Nucleus accumbens (tissue), 56 donors: Measurements from ENCODE around the gene HNRNPDL.
A peak's percentile ranks its signal among the peaks of the same experiment; 100 is the strongest.
"Not testable (repeated sequence)": the region's sequence is repeated elsewhere in the genome, so short reads cannot be mapped to it uniquely, and the experiment has no call there.

ENCODE experiments used
- DNase-seq, 56 donors: peaks; one replicate each; lab custom pipeline; 2025; lab: John Stamatoyannopoulos, UW

The HNRNPDL gene

DNA sequence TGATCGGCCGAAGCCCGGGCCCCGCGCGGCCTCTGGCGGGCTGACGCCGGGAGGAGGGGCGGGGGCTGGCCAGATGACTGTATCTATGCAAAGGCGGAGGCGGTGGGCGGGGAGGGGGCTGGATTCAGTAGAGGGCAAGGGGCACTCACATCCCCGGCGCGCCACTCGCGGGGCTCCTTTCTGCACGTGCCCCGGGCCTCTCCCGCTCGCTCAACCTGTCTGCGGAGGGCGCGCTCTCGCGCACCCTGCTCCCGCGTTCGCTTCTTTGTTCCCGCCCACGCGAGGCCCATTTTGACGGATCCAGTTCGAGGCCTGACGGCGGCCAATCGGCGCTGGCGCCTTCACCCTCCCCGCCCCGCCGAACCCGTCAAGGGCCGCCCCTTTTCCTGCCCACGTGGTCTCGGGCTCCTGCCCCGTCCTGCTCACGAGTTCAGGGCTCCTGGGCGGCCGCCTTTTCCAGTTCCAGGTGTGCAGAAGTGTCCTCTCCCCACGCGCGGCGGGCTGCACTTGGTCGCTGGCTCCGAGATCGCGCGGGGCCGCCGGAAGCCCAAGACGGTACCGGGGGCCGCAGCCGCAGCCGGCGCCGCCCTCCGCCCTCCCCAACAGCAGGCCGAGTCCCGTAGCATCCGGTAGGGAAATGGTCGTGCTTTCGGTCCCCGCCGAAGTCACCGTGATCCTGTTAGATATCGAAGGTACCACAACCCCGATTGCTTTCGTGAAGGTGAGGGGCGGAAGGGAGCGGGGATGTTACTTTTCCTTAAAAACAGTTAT lies at the start of gene HNRNPDL, which contains the start of gene ENOPH1:
Gene HNRNPDL, minus strand, starts transcription at position 270 of the 771 bp plus-strand sequence. CDS start 772 bp downstream, outside the sequence.
Gene ENOPH1, plus strand, starts transcription at position 398 of the 771 bp plus-strand sequence. Its CDS starts 240 bp downstream, at position 638.
- peak; percentile 77 to 99 (median 96) for DNase-seq

DNA sequence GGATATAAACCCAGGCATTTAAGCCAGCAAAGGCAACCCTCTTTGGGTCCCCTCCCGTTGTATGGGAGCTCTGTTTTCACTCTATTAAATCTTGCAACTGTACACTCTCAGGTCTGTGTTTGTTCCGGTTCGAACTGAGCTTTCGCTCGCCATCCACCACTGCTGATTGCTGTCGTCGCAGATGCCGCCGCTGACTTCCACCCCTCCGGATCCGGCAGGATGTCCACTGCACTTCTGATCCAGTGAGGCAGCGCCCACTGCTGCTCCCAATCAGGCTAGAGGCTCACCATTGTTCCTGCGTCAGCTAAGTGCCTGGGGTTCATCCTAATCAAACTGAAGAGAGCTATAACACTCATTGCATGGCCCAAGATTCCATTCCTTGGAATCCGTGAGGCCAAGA lies 49.3 kb upstream of the HNRNPDL start:
- no peak for DNase-seq

DNA sequence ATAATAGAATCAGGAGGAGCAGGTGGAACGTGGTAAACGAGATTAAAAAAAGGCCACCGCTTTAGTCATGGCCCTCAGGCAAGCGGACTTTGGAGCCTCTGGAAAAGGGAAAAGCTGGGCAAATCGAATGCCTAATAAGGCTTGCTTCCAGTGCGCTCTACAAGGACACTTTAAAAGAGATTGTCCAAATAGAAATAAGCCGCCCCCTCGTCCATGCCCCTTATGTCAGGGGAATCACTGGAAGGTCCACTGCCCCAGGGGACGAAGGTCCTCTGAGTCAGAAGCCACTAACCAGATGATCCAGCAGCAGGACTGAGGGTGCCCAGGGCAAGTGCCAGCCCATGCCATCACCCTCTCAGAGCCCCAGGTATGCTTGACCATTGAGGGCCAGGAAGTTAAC lies 47.2 kb upstream of the HNRNPDL start:
- not testable (repeated sequence) for DNase-seq

DNA sequence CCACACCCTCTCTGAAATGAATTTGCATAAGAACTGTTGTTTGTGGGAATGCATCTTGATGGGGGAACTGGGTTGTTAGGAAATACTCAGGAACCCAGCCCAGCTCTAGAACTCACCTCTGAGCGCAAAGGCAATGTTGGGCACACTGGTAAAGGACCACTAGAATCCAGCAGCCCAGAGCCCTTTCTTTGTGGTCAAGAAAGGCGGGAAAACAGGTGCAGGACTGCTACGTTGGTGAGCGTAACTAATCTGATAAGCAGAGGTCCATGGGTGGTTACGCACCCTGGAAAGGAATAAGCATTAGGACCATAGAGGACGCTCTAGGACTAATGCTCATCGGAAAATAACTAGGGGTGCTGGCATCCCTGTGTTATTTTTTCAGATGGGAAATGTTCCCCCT lies 45.7 kb upstream of the HNRNPDL start:
- not testable (repeated sequence) for DNase-seq

DNA sequence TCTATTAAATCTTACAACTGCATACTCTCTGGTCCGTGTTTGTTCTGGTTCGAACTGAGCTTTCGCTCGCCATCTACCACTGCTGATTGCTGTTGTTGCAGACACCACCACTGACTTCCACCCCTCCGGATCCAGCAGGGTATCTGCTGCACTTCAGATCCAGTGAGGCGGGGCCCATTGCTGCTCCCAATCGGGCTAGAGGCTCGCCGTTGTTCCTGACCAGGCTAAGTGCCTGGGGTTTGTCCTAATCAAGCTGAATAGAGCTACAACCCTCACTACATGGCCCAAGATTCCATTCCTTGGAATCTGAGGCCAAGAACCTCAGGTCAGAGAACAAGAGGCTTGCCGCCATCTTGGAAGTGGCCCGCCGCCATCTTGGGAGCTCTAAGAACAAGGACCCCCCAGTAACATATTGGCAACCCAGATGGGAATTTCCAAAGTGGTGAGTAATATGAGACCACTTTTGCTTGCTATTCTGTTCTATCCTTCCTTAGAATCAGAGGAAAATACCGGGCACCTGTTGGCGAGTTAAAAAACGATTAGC lies 43.4 kb upstream of the HNRNPDL start:
- DNase-seq: no peak

DNA sequence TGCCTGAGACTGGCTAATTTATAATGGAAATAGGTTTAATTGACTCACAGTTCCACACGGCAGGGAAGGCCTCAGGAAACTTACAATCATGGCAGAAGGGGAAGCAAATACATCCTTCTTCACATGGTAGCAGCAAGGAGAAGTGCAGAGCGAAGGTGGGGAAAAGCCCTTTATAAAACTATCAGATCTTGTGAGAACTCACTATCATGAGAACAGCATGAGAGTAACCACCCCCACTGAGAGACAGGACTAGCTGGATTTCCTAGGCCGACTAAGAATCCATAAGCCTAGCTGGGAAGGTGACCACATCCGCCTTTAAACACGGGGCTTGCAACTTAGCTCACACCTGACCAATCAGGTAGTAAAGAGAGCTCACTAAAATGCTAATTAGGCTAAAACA lies 42.8 kb upstream of the HNRNPDL start:
- DNase-seq: not testable (repeated sequence)

DNA sequence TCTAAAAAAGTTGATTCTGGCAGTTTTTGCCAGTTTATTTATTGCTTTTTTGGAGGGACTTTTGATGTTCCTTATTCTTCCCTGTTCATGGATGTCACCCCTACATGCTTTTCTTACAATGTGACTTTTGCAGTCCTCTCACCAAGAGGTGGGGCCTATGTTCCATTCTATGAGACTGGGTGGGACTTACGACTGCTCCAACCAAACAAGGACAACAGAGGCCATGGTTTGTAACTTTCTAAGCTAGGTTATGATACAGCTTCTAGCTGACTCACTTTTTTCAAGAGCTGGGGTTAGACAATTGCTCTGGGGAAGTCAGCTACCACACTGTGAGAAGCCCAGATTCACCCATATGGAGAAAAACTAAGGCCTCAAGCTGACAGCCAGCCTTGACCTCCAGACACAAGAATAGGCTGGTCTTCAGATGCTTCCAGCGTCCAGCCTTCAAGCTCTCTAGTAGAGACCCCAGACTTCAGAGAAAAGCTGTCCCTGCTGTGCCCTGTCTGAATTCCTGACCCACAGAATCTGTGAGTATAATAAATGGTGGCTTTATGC lies 39.6 kb upstream of the HNRNPDL start:
- DNase-seq: peak in 13 of 56 donors; percentile 2 to 30 (median 13)

DNA sequence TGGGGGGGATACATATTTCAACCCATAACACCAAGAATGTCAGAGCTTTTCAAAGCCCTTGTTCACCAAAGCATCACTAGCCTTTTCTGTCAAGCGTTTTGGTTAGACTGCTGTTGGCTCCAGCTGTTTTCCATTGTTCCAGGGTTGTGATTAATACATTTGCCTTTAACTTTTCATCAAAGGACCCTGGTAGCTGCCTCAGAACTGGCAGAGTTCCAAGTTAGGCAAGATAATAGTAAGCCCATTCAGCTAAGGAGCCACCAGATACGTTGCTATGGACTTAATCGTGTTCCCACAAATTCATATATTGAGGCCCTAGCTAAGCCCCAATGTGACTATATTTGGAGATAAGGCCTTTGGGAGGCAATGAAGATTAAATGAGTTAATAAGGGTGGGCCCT lies 37.2 kb upstream of the HNRNPDL start:
- no peak for DNase-seq

DNA sequence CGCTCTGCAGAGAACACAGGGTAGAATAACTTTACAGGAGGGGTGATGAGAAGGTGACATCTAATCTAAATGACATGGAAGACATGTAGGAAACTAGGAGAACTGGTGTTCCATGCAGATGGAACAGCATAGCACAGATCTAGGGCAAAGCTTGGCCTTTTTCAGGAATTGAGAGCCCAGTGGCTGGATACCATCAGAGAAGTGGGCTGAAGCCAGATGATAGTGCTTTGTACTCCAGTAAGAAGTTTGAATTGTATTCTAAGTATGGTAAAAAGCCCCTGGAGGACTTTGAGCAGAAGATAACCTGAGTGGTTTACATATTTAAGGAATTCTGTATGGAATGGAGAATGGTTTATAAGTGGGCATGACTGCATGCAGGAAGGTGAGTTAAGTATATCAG lies 33.0 kb upstream of the HNRNPDL start:
- DNase-seq: no peak

DNA sequence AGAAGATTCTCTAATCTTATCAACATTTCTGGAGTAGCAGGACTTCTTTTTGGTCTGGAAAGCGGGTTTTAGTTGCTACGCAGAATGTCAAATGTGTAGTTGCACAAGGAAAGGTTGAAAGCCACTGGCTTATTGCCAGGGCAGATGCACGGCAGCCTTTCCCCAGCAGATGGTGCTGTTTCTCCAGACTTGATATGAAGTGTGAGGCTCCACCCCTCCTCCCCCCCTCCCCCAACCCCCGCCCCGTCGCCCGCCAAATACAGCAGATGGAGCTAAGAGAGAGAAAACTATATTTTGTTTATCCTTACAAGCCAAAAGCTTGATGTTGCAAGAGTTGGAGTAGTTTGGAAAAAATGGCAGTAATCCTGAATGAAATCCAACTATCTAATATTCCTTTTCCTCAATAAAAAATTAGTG lies 32.2 kb upstream of the HNRNPDL start:
- DNase-seq: peak; percentile 5 to 93 (median 76)

DNA sequence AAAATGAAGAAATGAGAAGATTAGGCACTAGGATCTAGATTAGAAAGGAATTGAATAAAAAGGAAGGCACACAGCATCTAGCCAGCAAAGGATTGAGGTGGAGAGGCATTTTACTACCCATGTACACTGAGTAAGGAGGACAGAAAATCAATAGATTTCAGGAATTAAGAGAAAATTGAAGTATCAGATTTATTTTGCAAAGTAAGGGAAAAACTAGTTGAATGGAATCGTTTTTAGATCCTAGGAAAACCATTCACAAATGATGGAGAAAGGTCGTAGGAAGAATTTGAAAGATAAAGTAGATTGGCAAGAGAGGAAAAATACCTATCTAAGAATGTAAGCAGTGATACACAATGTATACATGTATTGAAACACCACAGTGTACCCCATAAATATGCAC lies 31.4 kb upstream of the HNRNPDL start:
- no peak for DNase-seq

DNA sequence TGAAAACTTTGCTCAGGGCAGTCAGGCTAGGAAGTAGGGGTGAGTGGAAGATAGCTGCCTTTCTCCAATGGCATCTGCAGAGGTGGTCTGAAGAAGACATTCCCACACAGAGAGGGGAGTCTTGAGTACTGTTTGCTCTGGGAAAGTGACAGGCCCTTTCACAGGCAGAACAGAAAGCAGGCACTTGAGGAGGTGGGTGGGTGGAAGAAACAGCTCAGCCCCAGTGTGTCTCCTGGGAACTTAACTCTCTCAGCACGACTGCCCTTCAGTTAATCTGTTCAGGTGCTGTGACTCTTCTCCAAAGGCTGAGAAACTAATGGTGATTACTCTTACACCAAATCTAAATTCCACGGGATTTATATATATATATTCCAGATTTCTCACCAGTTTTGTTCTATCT lies 28.5 kb upstream of the HNRNPDL start:
- DNase-seq: peak in 3 of 56 donors; percentile 4 to 10 (median 9)

DNA sequence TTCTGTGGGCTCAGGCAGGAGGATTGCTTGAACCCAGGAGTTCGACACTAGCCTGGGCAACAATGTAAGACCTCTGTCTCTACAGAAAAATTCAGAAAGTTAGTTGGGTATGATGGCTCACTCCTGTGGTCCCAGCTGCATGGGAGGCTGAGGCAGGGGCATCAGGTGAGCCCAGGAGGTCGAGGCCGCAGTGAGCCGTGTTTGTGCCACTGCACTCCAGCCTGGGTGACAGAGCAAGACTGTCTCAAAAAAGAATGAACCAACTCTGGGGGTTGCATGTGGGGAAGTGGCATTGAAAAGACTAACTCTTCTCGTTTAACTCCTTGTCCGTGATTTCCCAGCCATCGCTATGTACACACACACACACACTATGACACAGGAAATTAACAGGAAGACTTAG lies 27.0 kb upstream of the HNRNPDL start:
- DNase-seq: no peak

DNA sequence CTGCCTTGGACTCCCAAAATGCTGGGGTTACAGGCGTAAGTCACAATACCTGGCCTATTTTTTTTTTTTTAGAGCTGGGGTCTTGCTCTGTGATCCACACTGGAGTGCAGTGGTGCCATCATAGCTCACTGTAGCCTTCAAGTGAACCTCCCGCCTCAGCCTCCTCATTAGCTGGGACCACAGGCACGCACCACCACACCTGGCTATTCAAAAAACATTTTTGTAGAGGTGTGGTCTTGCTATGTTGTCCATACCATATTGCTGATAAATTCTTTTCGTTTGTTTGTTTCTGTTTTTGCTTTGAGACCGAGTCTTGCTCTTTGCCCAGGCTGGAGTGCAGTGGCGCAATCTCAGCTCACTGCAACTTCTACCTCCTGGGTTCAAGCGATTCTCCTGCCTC lies 21.8 kb upstream of the HNRNPDL start:
- DNase-seq: no peak

DNA sequence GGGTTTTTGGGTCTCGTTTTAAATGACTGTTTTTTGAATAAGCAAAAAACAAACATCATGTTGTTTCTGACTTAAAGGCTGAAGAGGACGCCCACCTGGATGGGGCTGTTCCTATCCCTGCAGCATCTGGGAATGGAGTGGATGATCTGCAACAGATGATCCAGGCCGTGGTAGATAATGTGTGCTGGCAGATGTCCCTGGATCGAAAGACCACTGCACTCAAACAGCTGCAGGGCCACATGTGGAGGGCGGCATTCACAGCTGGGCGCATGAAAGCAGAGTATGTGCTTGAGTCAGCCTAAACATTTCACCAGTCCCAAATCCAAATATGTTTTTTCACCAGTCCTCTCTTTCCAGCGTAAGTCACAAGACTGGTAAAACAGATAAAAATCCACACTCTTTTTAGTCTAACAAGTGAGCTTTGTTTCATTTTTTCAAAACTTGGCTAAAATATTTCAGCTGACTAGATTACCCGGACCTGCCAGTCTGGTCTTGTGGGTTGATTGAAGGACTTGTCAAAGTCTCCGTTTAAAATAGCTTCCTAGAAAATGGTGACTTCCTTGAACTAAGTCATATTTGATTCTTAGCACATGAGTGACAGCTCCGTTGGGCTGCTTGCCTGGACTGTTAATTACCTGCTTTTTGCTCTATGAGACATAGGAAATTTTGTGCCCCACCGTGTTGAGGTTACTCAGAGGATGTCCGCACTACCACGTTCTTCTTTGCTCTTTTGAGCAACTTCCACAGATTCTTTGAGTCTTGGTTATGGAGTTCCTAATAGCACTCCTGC lies 20.9 kb upstream of the HNRNPDL start:
- DNase-seq: peak in 2 of 56 donors; percentile 3 to 10

DNA sequence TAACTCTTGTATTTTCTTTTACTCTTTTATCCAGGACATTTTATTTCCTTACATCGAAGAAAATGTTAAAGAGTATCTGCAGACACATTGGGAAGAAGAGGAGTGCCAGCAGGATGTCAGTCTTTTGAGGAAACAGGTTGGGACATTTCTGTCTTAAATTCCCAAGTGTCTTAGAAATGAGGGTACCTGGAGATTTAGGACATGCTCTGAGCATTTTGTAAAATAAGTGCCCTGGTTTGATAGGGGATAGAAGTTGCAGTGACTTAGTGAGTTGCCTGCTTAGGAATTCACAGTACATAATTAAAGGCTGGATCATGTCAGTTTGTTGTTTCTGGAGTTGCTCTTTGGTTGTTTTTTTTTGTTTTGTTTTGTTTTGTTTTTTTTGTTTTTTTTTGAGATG lies 17.6 kb upstream of the HNRNPDL start:
- no peak for DNase-seq

DNA sequence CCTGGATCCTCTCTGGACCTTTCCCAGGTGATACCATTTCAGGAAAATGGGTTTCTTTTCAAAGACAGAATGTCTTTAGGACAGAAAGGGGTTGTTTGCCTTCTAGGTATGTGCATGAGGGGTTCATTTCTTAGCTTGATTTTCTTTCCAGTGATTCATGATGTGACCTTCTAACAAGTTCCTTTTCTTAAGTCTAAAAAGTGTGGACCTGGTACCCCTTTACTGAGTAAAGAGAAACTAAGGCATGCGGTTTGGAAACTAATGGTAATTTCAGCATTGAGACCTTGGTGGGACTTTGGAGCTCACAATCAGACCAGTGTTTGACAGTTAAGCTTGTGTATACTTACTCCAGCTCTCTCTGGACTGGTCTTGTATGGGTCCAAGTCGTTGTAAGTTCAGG lies 8.8 kb upstream of the HNRNPDL start:
- no peak for DNase-seq

DNA sequence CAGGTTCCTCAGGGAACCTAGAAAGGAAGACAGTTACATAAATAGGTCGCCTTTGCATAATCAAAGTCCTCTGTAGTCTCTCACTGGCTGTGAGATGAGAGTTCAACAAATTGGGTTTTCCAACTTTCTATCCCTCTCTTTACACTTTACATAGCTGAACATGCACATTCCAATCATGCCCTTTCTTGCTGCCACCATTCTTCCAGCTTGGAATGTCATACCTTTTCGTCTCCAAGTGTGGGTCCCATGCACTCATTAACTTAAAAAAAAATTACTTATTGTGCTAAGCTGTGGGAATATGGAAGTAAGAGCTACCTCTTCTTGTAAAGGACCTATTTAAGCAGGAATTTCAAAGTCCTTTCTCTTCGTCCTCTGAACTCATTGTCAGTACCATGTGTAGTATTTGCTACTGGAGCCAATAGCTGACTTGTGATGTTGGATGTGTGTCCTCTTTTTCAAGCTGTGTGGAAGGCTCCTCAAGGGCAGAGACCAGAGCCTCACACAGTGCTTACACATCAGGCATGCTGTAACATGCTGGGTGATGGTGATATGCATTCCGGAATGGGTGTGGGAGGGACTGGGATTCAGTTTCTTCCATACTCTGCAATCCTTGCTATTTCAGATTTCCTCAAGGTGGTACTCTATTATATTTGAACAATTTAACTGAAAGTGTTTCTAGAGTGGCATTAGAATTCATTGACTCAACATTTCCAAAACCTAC lies 7.2 kb upstream of the HNRNPDL start:
- DNase-seq: no peak

DNA sequence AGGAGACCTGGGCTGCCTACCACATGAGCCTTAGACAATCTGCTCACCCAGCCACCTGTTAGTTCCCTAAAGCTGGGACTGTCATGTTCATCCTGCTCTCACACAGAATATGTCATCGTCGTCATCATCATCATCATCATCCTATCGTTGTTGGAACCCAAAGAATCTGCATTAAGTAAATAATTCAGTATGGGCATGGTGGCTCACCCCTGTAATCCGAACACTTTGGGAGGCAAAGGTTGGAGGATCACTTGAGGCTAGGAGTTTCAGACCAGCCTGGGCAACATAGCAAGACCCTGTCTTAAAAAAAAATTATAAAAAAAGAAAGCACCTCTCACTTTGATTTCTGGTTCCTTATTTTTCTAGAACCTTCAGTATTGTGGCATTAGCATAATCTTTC lies 6.5 kb upstream of the HNRNPDL start:
- DNase-seq: no peak

DNA sequence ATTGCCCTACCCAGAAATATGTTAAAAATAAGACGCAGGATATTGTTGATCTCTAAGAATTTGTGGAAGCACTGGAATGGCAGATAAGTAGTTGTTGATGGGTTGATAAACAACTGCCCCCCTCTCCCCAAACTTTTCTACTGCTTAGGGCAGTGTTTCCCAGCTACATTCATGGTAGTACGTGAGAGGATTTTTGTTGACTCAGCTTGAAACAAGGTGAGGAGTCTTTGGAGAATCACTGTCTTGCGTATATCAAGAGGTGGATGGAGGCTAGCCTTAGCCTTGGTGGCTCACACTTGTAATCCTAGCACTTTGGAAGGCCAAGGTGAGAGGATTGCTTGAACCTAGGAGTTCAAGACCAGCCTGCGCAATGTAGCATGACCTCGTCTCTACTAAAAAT lies 5.9 kb upstream of the HNRNPDL start:
- no peak for DNase-seq
